GM19043 (cell line): ENCODE results near the gene ZNF598.

Experiments
- ATAC-seq: cut with Tn5 transposase; IDR thresholded peaks from one replicate; pipeline ENCODE4 v1.9.1; 2021; ENCODE audit warnings: low read depth; ENCODE audit not compliant: unreplicated experiment

ZNF598 gene

GRCh38 chr16:2008009-2008526 is 1.6 kb downstream of the ZNF598 start:
- no peak for ATAC-seq

GRCh38 chr16:2007081-2007836 is 2.4 kb downstream of the ZNF598 start:
- no peak for ATAC-seq

- ATAC-seq: no peak
Observed at GRCh38 chr16:2006317-2006716, 3.3 kb downstream of the ZNF598 start.

GRCh38 chr16:2005646-2006045 is 4.0 kb downstream of the ZNF598 start:
- no peak for ATAC-seq

- no peak for ATAC-seq
Observed at GRCh38 chr16:2004795-2005517, 4.7 kb downstream of the ZNF598 start.

GRCh38 chr16:2003827-2004641 is 5.6 kb downstream of the ZNF598 start:
- no peak for ATAC-seq

- ATAC-seq: no peak
Observed at GRCh38 chr16:2003231-2003826, 6.3 kb downstream of the ZNF598 start.

- ATAC-seq: no peak
Observed at GRCh38 chr16:2002406-2003230, 7.0 kb downstream of the ZNF598 start.

GRCh38 chr16:2001456-2002355 is 7.9 kb downstream of the ZNF598 start:
- no peak for ATAC-seq

DNA sequence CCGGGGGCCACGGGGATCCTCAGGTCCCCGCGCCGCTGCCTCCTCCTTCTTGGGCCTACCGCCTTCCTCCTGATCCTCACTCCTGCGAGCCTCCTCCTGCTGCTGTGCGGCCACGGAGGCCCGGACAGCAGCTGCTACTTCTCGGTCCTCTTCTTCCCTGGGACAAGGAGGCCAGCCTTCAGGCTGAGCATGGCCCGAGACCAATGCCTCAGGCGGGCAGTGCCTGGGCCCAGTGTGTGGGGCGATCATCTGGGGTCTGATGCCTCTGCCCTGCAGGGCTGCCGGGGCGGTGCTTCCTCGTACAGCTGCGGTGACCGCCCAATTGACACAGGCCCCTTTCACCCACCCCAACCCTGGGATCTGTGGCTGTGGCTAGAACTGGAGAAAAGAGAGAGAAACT is 8.6 kb downstream of the ZNF598 start:
- no peak for ATAC-seq

GRCh38 chr16:1999866-2000514 is 9.6 kb downstream of the ZNF598 start:
- no peak for ATAC-seq

GRCh38 chr16:1998852-1999801 is 10.5 kb downstream of the ZNF598 start:
- ATAC-seq: no peak

- ATAC-seq: no peak
Observed at GRCh38 chr16:1998360-1998835, 11.2 kb downstream of the ZNF598 start.

- no peak for ATAC-seq
Observed at GRCh38 chr16:1997494-1998359, 11.9 kb downstream of the ZNF598 start.

GRCh38 chr16:1993731-1994131 is 15.9 kb downstream of the ZNF598 start:
- ATAC-seq: no peak

GRCh38 chr16:1992704-1993317 is 16.8 kb downstream of the ZNF598 start:
- ATAC-seq: no peak
